B cell (primary cell): ENCODE data around the gene SEC61B. TPM values are rescaled to one million over a fixed set of nuclear protein-coding genes. Genes with fewer than 3 reads are reported as not detected.

Experiments
- ATAC-seq: fragments of 200-7000 bp; cut with Tn5 transposase; one replicate; pipeline ENCODE4 v1.10.0; 2021; ENCODE audit warnings: low read depth, mild to moderate bottlenecking, moderate number of reproducible peaks, moderate library complexity
- CTCF ChIA-PET: fragments of 350-600 bp; sonication (Branson Sonifier 250); formaldehyde crosslinking; loops from one replicate; lab custom pipeline; 2021; ENCODE audit warnings: antibody characterized with exemption, inconsistent platforms; lab: Charles Lee
- POLR2A ChIA-PET: fragments of 350-600 bp; sonication (Branson Sonifier 250); formaldehyde crosslinking; loops from one replicate; lab custom pipeline; 2021; ENCODE audit warnings: antibody characterized with exemption; lab: Charles Lee
- DNase-seq: peaks from one replicate; pipeline ENCODE4 v3.0.0; 2013
- H2AFZ ChIP-seq: 2 replicates; pipeline ENCODE4 v1.6.1; 2012; ENCODE audit warnings: mild to moderate bottlenecking, low read depth, low read length; ENCODE audit not compliant: insufficient read depth, poor library complexity, severe bottlenecking
- H3K27ac ChIP-seq, 2 donors: 1 replicate in 1 of 2; 2 replicates in 1 of 2; pipeline ENCODE4 v1.5.1; 2012 to 2013; ENCODE audit warnings: low read length in 2 of 2, mild to moderate bottlenecking in 2 of 2, moderate library complexity in 1 of 2
- H3K27me3 ChIP-seq, 4 experiments: fragments of 200-600 bp in 1 of 4; sonication (generic) in 1 of 4; replicated peaks in 1 of 4; 1 replicate in 2 of 4; 2 replicates in 2 of 4; pipeline versions ENCODE4 v1.6.1 to v1.7.0; 2013 to 2016; ENCODE audit warnings: low read length in 3 of 4, mild to moderate bottlenecking in 2 of 4, mixed read lengths in 1 of 4, moderate library complexity in 1 of 4; ENCODE audit not compliant: insufficient read depth in 4 of 4, control insufficient read depth in 3 of 4; ENCODE audit errors: control extremely low read depth in 1 of 4
- H3K36me3 ChIP-seq, 2 experiments: replicated peaks in 1 of 2; 1 replicate in 1 of 2; 2 replicates in 1 of 2; pipeline versions ENCODE4 v1.6.1 to v1.7.1; 2013; ENCODE audit warnings: low read length in 1 of 2; ENCODE audit not compliant: insufficient read depth in 2 of 2, control insufficient read depth in 1 of 2; ENCODE audit errors: control extremely low read depth in 1 of 2, extremely low read depth in 1 of 2
- H3K4me1 ChIP-seq, 2 donors: fragments of 200-600 bp in 1 of 2; sonication (generic) in 1 of 2; 1 replicate in 1 of 2; 2 replicates in 1 of 2; pipeline versions ENCODE4 v1.5.1 to v1.6.1; 2013 to 2017; ENCODE audit warnings: low read length in 2 of 2; ENCODE audit not compliant: control insufficient read depth in 2 of 2, insufficient read depth in 2 of 2
- H3K4me2 ChIP-seq: replicated peaks from 2 replicates; pipeline ENCODE3; 2012; ENCODE audit warnings: mild to moderate bottlenecking, low read depth, low read length; ENCODE audit not compliant: poor library complexity, severe bottlenecking
- H3K4me3 ChIP-seq, 5 experiments: fragments of 200-600 bp in 1 of 5; sonication (generic) in 1 of 5; 1 replicate in 3 of 5; 2 replicates in 2 of 5; pipeline versions ENCODE4 v1.5.1 to v1.7.0; 2011 to 2016; ENCODE audit warnings: low read length in 4 of 5, mild to moderate bottlenecking in 4 of 5, low read depth in 2 of 5, control low read depth in 1 of 5, moderate library complexity in 1 of 5; ENCODE audit not compliant: insufficient read depth in 1 of 5; ENCODE audit errors: control extremely low read depth in 1 of 5, extremely low read depth in 1 of 5
- H3K79me2 ChIP-seq: fragments of 200-600 bp; sonication (generic); one replicate; pipeline ENCODE4 v1.6.0; 2016; ENCODE audit warnings: low read length; ENCODE audit not compliant: control insufficient read depth, insufficient read depth
- H3K9ac ChIP-seq: fragments of 200-600 bp; sonication (generic); 2 replicates; pipeline ENCODE4 v1.6.1; 2017; ENCODE audit warnings: mild to moderate bottlenecking, low read length, moderate library complexity
- H3K9me3 ChIP-seq, 3 donors: one replicate each; pipeline versions ENCODE4 v1.6.1 to v1.7.1; 2013; ENCODE audit warnings: low read length in 2 of 3; ENCODE audit not compliant: control insufficient read depth in 2 of 3, insufficient read depth in 1 of 3; ENCODE audit errors: control extremely low read depth in 1 of 3
- H4K20me1 ChIP-seq: 2 replicates; pipeline ENCODE4 v1.6.0; 2012; ENCODE audit warnings: mild to moderate bottlenecking, low read length; ENCODE audit not compliant: insufficient read depth, control insufficient read depth, poor library complexity, severe bottlenecking
- H3K27ac Mint-ChIP-seq: one replicate; pipeline ENCODE4 v1.8.0; 2021; ENCODE audit warnings: mixed read lengths
- H3K27me3 Mint-ChIP-seq: one replicate; pipeline ENCODE4 v1.8.0; 2021; ENCODE audit warnings: mixed read lengths
- H3K4me1 Mint-ChIP-seq: one replicate; pipeline ENCODE4 v1.8.0; 2021; ENCODE audit warnings: mixed read lengths
- H3K4me3 Mint-ChIP-seq: one replicate; pipeline ENCODE4 v1.8.0; 2021; ENCODE audit warnings: mixed read lengths
- H3K9me3 Mint-ChIP-seq: one replicate; pipeline ENCODE4 v1.8.0; 2022; ENCODE audit warnings: mixed read lengths; ENCODE audit not compliant: insufficient read depth
- CTCF ChIP-seq: fragments of 200-600 bp; IDR thresholded peaks from one replicate; pipeline ENCODE4 v1.8.0; 2022; ENCODE audit warnings: antibody characterized with exemption, mild to moderate bottlenecking
- EZH2 ChIP-seq: IDR thresholded peaks from 2 replicates; pipeline ENCODE4 v1.6.1; 2012; ENCODE audit warnings: borderline replicate concordance, low read depth, mild to moderate bottlenecking, moderate library complexity, low read length; ENCODE audit not compliant: insufficient read depth, poor library complexity, severe bottlenecking
- WGBS: methylation state at CpG from one replicate; pipeline ENCODE4 v1.1.5; 2013; ENCODE audit warnings: missing lambda C conversion rate; ENCODE audit not compliant: insufficient coverage; 5-methylcytosine and 5-hydroxymethylcytosine counted together
- intact Hi-C: fragments of 100-400 bp; cut with micrococcal nuclease; formaldehyde crosslinking; loops from one replicate; pipeline ENCODE4 v1.10.0; 2022
- polyA plus RNA-seq: library from polyadenylated mRNA; depleted of rRNA; stranded (reverse); fragments of >200 nt; gene quantifications from 2 replicates; pipeline ENCODE4 v1.2.3, GENCODE V29; 2012
- total RNA-seq, 2 donors: library from RNA; stranded (reverse); fragments of 120-200 nt in 1 of 2; gene quantifications; 1 replicate in 1 of 2; 2 replicates in 1 of 2; pipeline versions ENCODE4 v1.2.3 to v1.2.4, GENCODE V29; 2013 to 2022

The SEC61B gene
- total and polyA plus RNA-seq, 2 donors (not counting 1 experiment from before 2014, with no cell fraction given): 70.2 to 92.1 TPM

DNA sequence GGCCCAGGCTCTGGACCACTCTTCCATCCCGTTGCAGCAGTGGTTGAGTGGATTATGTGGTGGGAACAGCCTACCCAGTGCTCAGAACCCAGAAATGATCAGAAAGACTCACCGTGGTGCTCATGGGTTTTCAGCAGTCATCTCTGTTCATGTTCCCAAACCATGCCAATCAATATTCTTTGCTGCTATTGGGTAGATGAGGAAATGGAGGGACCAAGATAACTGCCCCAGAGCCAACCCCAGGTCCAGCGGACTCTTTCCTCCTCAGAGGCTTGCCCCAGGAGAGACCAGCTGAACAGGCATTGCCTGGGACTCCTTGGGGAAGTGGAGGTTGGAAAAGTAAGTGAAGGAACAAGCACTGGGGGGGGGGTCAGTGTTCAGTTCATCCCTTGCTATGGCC, 38.5 kb upstream of the SEC61B start:
- Histone ChIP-seq H3K4me1 (peaks cover 51 to 71% of the 10 kb centered on the region in 2 donors), H3K36me3 (no peaks in the 10 kb centered on the region), H4K20me1 (no peaks in the 10 kb centered on the region), H3K4me3 (no peak overlapping the region), H3K79me2 (no peaks in the 10 kb centered on the region), H3K9me3 (no peaks in the 10 kb centered on the region), H3K27me3 (no peaks in the 10 kb centered on the region), H2AFZ (no peak overlapping the region), H3K4me2 (no peak overlapping the region), H3K27ac (peak overlapping the region in 1 of 2 donors; percentile 46), H3K9ac (no peak overlapping the region)
- intact Hi-C loops: loop anchor here (1.0 to 10.0 kb wide), 13 partner anchors 16 to 1140 kb away; partner anchors contain the start of genes SEC61B and STX17
- Mint-ChIP-seq H3K4me3 (peak overlapping the region; percentile 23), H3K9me3 (no peaks in the 10 kb centered on the region), H3K27ac (peak overlapping the region; percentile 84), H3K4me1 (peaks cover 94% of the 10 kb centered on the region), H3K27me3 (no peaks in the 10 kb centered on the region)
- DNase-seq (no peak), ATAC-seq (no peak)
- TF ChIP-seq EZH2: no peak
- no peak for TF ChIP-seq CTCF
- WGBS: no CpG with 5 or more reads among the region's 3 CpGs
- ChIA-PET CTCF (interaction anchor here (1.0 to 11.1 kb wide), 9 partner anchors 9 to 827 kb away, joined by 3 to 185 read pairs (median 8); partner anchors contain the start of gene NR4A3), POLR2A (interaction anchor here (1.1 to 1.9 kb wide), 2 partner anchors 16 to 636 kb away, joined by 3 to 6 read pairs; no protein-coding TSS in a partner anchor)

DNA sequence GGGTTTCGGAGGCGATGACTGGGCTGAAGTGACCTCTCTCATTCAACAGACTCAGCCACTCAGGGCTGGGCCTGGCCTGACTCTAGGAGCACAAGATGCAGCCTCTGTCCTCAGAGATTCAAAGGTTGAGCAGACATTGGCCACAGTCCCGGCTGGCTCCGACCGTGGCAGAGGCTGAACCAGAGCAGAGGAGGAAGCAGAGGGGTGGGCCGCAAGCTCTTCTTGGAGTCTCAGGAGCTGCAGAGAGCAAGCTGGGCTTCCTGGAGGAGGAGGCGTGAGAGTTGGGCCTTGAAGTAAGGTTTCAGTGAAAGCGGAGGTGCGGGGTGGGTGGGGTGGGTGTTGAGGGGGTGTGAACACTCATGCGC, 38.0 kb upstream of the SEC61B start:
- H3K9me3 ChIP-seq: no peaks in the 10 kb centered on the region
- H3K4me3 ChIP-seq: no peak overlapping the region
- intact Hi-C loops: loop anchor here (1.0 to 10.0 kb wide), 13 partner anchors 17 to 1139 kb away; partner anchors contain the start of genes SEC61B and STX17
- H3K9me3 Mint-ChIP-seq: no peaks in the 10 kb centered on the region
- ATAC-seq (no peak), DNase-seq (no peak)
- H3K27ac ChIP-seq: peak overlapping the region in 1 of 2 donors; percentile 46
- H3K27ac Mint-ChIP-seq: peak overlapping the region; percentile 84
- WGBS: 24% methylated on average over 7 of the region's 10 CpGs
- no peaks in the 10 kb centered on the region for H3K27me3 Mint-ChIP-seq
- H3K4me2 ChIP-seq: no peak overlapping the region
- peaks cover 90% of the 10 kb centered on the region for H3K4me1 Mint-ChIP-seq
- no peaks in the 10 kb centered on the region for H3K36me3 ChIP-seq
- no peak for TF ChIP-seq CTCF
- no peak for TF ChIP-seq EZH2
- no peaks in the 10 kb centered on the region for H3K79me2 ChIP-seq
- peak overlapping the region; percentile 77 for H2AFZ ChIP-seq
- ChIA-PET POLR2A (interaction anchor here (0.6 to 2.1 kb wide), 7 partner anchors 16 to 860 kb away, joined by 3 to 6 read pairs (median 3); partner anchors contain the start of genes ALG2, NR4A3 and SEC61B), CTCF (interaction anchor here (0.6 to 11.1 kb wide), 38 partner anchors 8 to 1141 kb away, joined by 3 to 185 read pairs (median 6); partner anchors contain the start of genes ALG2, NR4A3 and SEC61B)
- no peaks in the 10 kb centered on the region for H3K27me3 ChIP-seq
- no peak overlapping the region for H3K9ac ChIP-seq
- no peaks in the 10 kb centered on the region for H4K20me1 ChIP-seq
- H3K4me1 ChIP-seq: peaks cover 49 to 67% of the 10 kb centered on the region in 2 donors
- peak overlapping the region; percentile 62 for H3K4me3 Mint-ChIP-seq
